GM12874 (cell line): ENCODE data around the gene DNAH5.

ENCODE experiments used
- CTCF ChIP-seq: IDR thresholded peaks from 2 replicates; pipeline ENCODE4 v1.5.1; 2011; ENCODE audit warnings: low read depth, mild to moderate bottlenecking, control low read depth, low read length, moderate library complexity; ENCODE audit not compliant: insufficient read depth

The DNAH5 gene

GRCh38 chr5:13944560-13945199 is at the start of gene DNAH5:
Gene DNAH5 (minus strand): TSS chr5:13944688. CDS start chr5:13944438, 250 bp downstream.
- no peak for TF ChIP-seq CTCF

GRCh38 chr5:13993926-13994325 is 49.4 kb upstream of the DNAH5 start:
- TF ChIP-seq CTCF, result no peak

- TF ChIP-seq CTCF, result no peak
Measured at GRCh38 chr5:13992795-13993194, 48.3 kb upstream of the DNAH5 start.

- no peak for TF ChIP-seq CTCF
Measured at GRCh38 chr5:13991365-13991764, 46.9 kb upstream of the DNAH5 start.

- TF ChIP-seq CTCF, result no peak
Measured at GRCh38 chr5:13990896-13991295, 46.4 kb upstream of the DNAH5 start.

GRCh38 chr5:13989832-13990231 is 45.3 kb upstream of the DNAH5 start:
- TF ChIP-seq CTCF, result no peak

- peak; percentile 63 for TF ChIP-seq CTCF
Measured at GRCh38 chr5:13987843-13988464, 43.5 kb upstream of the DNAH5 start.
